ENCODE results near the gene TES. TPM values are rescaled to one million over a fixed set of nuclear protein-coding genes. Genes with fewer than 3 reads are reported as not detected.

The TES gene
- total and polyA plus RNA-seq, 2 of the 8 experiments (the other 6 are each of a cell fraction or from before 2014, with no cell fraction given) = 18.2 to 36.3 TPM

GRCh38 chr7:116257156-116257555, 46.8 kb downstream of the TES start:
- Histone ChIP-seq H4K20me1 (replicated peaks in 1 of 2; ENCODE audit: control insufficient read depth in 1 of 2, insufficient read depth in 2 of 2, low read length in 2 of 2) (no peaks in the 10 kb centered on the region), H2BK120ac (replicated peaks; ENCODE audit: low read depth, low read length) (no peak overlapping the region), H3K4ac (replicated peaks; ENCODE audit: insufficient read length, low read depth, low read length) (no peak overlapping the region), H3K4me1 (replicated peaks in 1 of 4; ENCODE audit: control insufficient read depth in 3 of 4, insufficient read depth in 4 of 4, low read length in 3 of 4) (peaks cover 0 to 2% (median 0%) of the 10 kb centered on the region in 4 experiments; a peak in 1 of 7 replicates), H2BK12ac (ENCODE audit: low read depth, low read length) (no peak overlapping the region), H4K91ac (replicated peaks; ENCODE audit: insufficient read length, low read length) (no peak overlapping the region), H2BK15ac (ENCODE audit: low read length) (no peak overlapping the region), H2AK5ac (ENCODE audit: low read depth, low read length) (no peak overlapping the region), H3K79me2 (ENCODE audit: control insufficient read depth in 1 of 2, insufficient read depth in 2 of 2, low read length in 2 of 2) (no peaks in the 10 kb centered on the region), H3K36me3 (ENCODE audit: control insufficient read depth in 2 of 4, insufficient read depth in 4 of 4, low read length in 3 of 4) (no peaks in the 10 kb centered on the region), H3K23me2 (ENCODE audit: low read depth, low read length) (no peaks in the 10 kb centered on the region), H3K9me3 (ENCODE audit: insufficient read depth in 2 of 2, low read depth in 1 of 2, low read length in 1 of 2) (no peaks in the 10 kb centered on the region), H3K4me3 (ENCODE audit: extremely low read depth in 1 of 4, insufficient read depth in 2 of 4, low read depth in 3 of 4, low read length in 4 of 4) (no peak overlapping the region), H4K5ac (ENCODE audit: insufficient read length, low read depth, low read length) (no peak overlapping the region), H3K23ac (ENCODE audit: insufficient read length) (no peak overlapping the region), H2BK5ac (ENCODE audit: low read depth, low read length) (no peak overlapping the region), H3K4me2 (ENCODE audit: insufficient read depth in 1 of 2, low read depth in 2 of 2, low read length in 2 of 2) (no peak overlapping the region), H3K56ac (replicated peaks; ENCODE audit: insufficient read length, low read depth, low read length) (no peak overlapping the region), H3K79me1 (ENCODE audit: low read depth, low read length) (no peaks in the 10 kb centered on the region), H3K18ac (ENCODE audit: extremely low read depth, low read length) (no peak overlapping the region), H2BK20ac (ENCODE audit: low read length) (no peak overlapping the region), H3K27me3 (replicated peaks in 1 of 4; ENCODE audit: control insufficient read depth in 3 of 4, extremely low read depth in 1 of 4, insufficient read depth in 3 of 4, low read length in 3 of 4) (no peaks in the 10 kb centered on the region), H3K9ac (replicated peaks in 1 of 4; ENCODE audit: extremely low read depth in 1 of 4, low read depth in 3 of 4, low read length in 3 of 4) (no peak overlapping the region), H2AFZ (ENCODE audit: low read length) (no peak overlapping the region), H3K27ac (ENCODE audit: low read depth, low read length) (no peak overlapping the region), H4K8ac (ENCODE audit: extremely low read depth, insufficient read depth, low read length) (no peak overlapping the region), H3K14ac (ENCODE audit: insufficient read length) (no peak overlapping the region)
- ChIA-PET CTCF (ENCODE audit: partially characterized antibody) (interaction anchor here (0.8 to 12.2 kb wide), 18 partner anchors 8 to 549 kb away, joined by 3 to 107 read pairs (median 6); partner anchors contain the start of gene CAV1), POLR2A (ENCODE audit: partially characterized antibody) (no interaction called here)
- DNase-seq (ENCODE audit: low read depth in 1 of 2, low spot score in 2 of 2) (no peak), FAIRE-seq (no peak)
- TF ChIP-seq YY1 (IDR thresholded peaks at IDR 0.05; ENCODE audit: low read depth, low read length) = no peak
- no peak for TF ChIP-seq CHD1 (IDR thresholded peaks at IDR 0.05; ENCODE audit: low read depth, low read length)
- no peak for TF ChIP-seq E2F6 (IDR thresholded peaks at IDR 0.05)
- no peak for TF ChIP-seq BACH1 (IDR thresholded peaks at IDR 0.05; ENCODE audit: low read length)
- no peak for TF ChIP-seq KDM4A (IDR thresholded peaks at IDR 0.05; ENCODE audit: low read depth, low read length, severe bottlenecking)
- TF ChIP-seq ZNF274 (IDR thresholded peaks at IDR 0.05; ENCODE audit: borderline replicate concordance, extremely low read depth, low read length) = no peak
- no peak for TF ChIP-seq RNF2 (IDR thresholded peaks at IDR 0.05; ENCODE audit: borderline replicate concordance, low read depth, low read length, missing control alignments, poor library complexity, severe bottlenecking)
- TF ChIP-seq SIRT6 (IDR thresholded peaks at IDR 0.05; ENCODE audit: low read length) = no peak
- TF ChIP-seq BCL11A (IDR thresholded peaks at IDR 0.05; ENCODE audit: low read depth in 2 of 2, low read length in 2 of 2) = no peak
- 100% methylated on average over 3 of the region's 3 CpGs; no CpG with 5 or more reads in 1 of the 2 experiments for WGBS, 2 experiments (ENCODE audit: extremely low coverage in 1 of 2, insufficient coverage in 1 of 2, insufficient read length in 1 of 2, insufficient replicate concordance in 2 of 2, low coverage in 1 of 2, low lambda C conversion rate in 2 of 2, missing lambda C conversion rate in 1 of 2)
